Measurements from ENCODE around the gene ANTXR2.

The ANTXR2 gene

GRCh38 chr4:80081566-80081965 is 8.5 kb upstream of the ANTXR2 start:
- no peaks in the 10 kb centered on the region for H3K36me3 ChIP-seq (ENCODE audit: insufficient read depth)
- H3K27me3 ChIP-seq (ENCODE audit: insufficient read depth, low read depth) = no peaks in the 10 kb centered on the region
- no peak overlapping the region for H3K27ac ChIP-seq
- no peak overlapping the region for H3K4me2 ChIP-seq
- TF ChIP-seq, protein P1, sequence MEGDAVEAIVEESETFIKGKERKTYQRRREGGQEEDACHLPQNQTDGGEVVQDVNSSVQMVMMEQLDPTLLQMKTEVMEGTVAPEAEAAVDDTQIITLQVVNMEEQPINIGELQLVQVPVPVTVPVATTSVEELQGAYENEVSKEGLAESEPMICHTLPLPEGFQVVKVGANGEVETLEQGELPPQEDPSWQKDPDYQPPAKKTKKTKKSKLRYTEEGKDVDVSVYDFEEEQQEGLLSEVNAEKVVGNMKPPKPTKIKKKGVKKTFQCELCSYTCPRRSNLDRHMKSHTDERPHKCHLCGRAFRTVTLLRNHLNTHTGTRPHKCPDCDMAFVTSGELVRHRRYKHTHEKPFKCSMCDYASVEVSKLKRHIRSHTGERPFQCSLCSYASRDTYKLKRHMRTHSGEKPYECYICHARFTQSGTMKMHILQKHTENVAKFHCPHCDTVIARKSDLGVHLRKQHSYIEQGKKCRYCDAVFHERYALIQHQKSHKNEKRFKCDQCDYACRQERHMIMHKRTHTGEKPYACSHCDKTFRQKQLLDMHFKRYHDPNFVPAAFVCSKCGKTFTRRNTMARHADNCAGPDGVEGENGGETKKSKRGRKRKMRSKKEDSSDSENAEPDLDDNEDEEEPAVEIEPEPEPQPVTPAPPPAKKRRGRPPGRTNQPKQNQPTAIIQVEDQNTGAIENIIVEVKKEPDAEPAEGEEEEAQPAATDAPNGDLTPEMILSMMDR (conservative IDR thresholded peaks at IDR 0.05; ENCODE audit: low read depth, low read length) = no peak
- no peak overlapping the region for H3K9ac ChIP-seq
- no peak overlapping the region for H2AFZ ChIP-seq (ENCODE audit: low read depth)
- H3K4me1 ChIP-seq (ENCODE audit: low read depth, poor library complexity, severe bottlenecking) = no peaks in the 10 kb centered on the region
- H4K20me1 ChIP-seq (ENCODE audit: insufficient read depth) = no peaks in the 10 kb centered on the region
- no peaks in the 10 kb centered on the region for H3K79me2 ChIP-seq (ENCODE audit: insufficient read depth, low read depth)
- H3K4me3 ChIP-seq (IDR thresholded peaks at IDR 0.05; ENCODE audit: insufficient read depth, low read depth, low read length) = no peak overlapping the region

GRCh38 chr4:80079255-80079923 is 6.4 kb upstream of the ANTXR2 start:
- Histone ChIP-seq H3K4me2 (no peak overlapping the region), H3K79me2 (ENCODE audit: insufficient read depth, low read depth) (no peaks in the 10 kb centered on the region), H3K4me3 (IDR thresholded peaks at IDR 0.05; ENCODE audit: insufficient read depth, low read depth, low read length) (no peak overlapping the region), H2AFZ (ENCODE audit: low read depth) (no peak overlapping the region), H4K20me1 (ENCODE audit: insufficient read depth) (no peaks in the 10 kb centered on the region), H3K27ac (no peak overlapping the region), H3K9ac (no peak overlapping the region), H3K36me3 (ENCODE audit: insufficient read depth) (no peaks in the 10 kb centered on the region), H3K4me1 (ENCODE audit: low read depth, poor library complexity, severe bottlenecking) (no peaks in the 10 kb centered on the region), H3K27me3 (ENCODE audit: insufficient read depth, low read depth) (no peaks in the 10 kb centered on the region)
- TF ChIP-seq, protein P1 (conservative IDR thresholded peaks at IDR 0.05; ENCODE audit: low read depth, low read length) = no peak

GRCh38 chr4:80078346-80079092 is 5.5 kb upstream of the ANTXR2 start:
- Histone ChIP-seq H3K4me3 (IDR thresholded peaks at IDR 0.05; ENCODE audit: insufficient read depth, low read depth, low read length) (no peak overlapping the region), H4K20me1 (ENCODE audit: insufficient read depth) (no peaks in the 10 kb centered on the region), H3K27me3 (ENCODE audit: insufficient read depth, low read depth) (no peaks in the 10 kb centered on the region), H3K79me2 (ENCODE audit: insufficient read depth, low read depth) (no peaks in the 10 kb centered on the region), H2AFZ (ENCODE audit: low read depth) (no peak overlapping the region), H3K36me3 (ENCODE audit: insufficient read depth) (no peaks in the 10 kb centered on the region), H3K4me1 (ENCODE audit: low read depth, poor library complexity, severe bottlenecking) (no peaks in the 10 kb centered on the region), H3K27ac (no peak overlapping the region), H3K4me2 (no peak overlapping the region), H3K9ac (no peak overlapping the region)
- TF ChIP-seq, protein P1 (conservative IDR thresholded peaks at IDR 0.05; ENCODE audit: low read depth, low read length) = no peak

DNA sequence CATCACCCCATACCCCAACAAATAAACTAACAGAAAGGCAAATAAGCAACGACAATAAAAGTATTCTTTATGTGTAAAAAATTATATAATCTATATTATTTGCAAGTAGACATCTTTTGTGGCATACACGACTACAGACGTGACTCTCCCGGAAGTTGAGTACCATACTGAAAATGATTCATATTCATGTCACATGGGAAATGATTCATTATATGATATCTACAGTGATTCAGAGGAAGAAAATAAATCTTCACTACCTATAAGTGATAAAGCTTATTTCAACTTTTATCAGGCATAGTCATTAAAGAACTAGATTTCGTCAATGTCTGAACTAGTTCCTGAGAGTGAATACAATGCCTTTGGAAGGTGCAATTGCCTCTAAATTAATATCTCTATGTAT is 4.6 kb upstream of the ANTXR2 start:
- TF ChIP-seq, protein P1 (conservative IDR thresholded peaks at IDR 0.05; ENCODE audit: low read depth, low read length) = no peak
- no peak overlapping the region for H3K27ac ChIP-seq
- H3K36me3 ChIP-seq (ENCODE audit: insufficient read depth) = no peaks in the 10 kb centered on the region
- H3K27me3 ChIP-seq (ENCODE audit: insufficient read depth, low read depth) = no peaks in the 10 kb centered on the region
- no peak overlapping the region for H3K4me3 ChIP-seq (IDR thresholded peaks at IDR 0.05; ENCODE audit: insufficient read depth, low read depth, low read length)
- H3K4me2 ChIP-seq = no peak overlapping the region
- no peaks in the 10 kb centered on the region for H4K20me1 ChIP-seq (ENCODE audit: insufficient read depth)
- no peaks in the 10 kb centered on the region for H3K4me1 ChIP-seq (ENCODE audit: low read depth, poor library complexity, severe bottlenecking)
- no peak overlapping the region for H2AFZ ChIP-seq (ENCODE audit: low read depth)
- H3K9ac ChIP-seq = no peak overlapping the region
- no peaks in the 10 kb centered on the region for H3K79me2 ChIP-seq (ENCODE audit: insufficient read depth, low read depth)

All from KMS-11 (cell line).